GM23248 (cell line): ENCODE results near the gene CCDC34. TPM values are rescaled to one million over a fixed set of nuclear protein-coding genes. Genes with fewer than 3 reads are reported as not detected.

ENCODE experiments used
- DNase-seq: peaks from one replicate; pipeline ENCODE4 v3.0.0-alpha.2; 2015
- H2AFZ ChIP-seq: fragments of 200-600 bp; sonication (generic); 2 replicates; pipeline ENCODE4 v1.6.1; 2016; ENCODE audit warnings: antibody characterized with exemption
- H3F3A ChIP-seq: fragments of 200-600 bp; sonication (generic); 2 replicates; pipeline ENCODE4 v1.6.1; 2016; ENCODE audit warnings: mild to moderate bottlenecking, antibody characterized with exemption, mixed run types; ENCODE audit not compliant: insufficient read depth
- H3K27ac ChIP-seq: fragments of 200-600 bp; sonication (generic); 2 replicates; pipeline ENCODE4 v1.5.1; 2016; ENCODE audit warnings: mild to moderate bottlenecking
- H3K27me3 ChIP-seq: fragments of 200-600 bp; sonication (generic); replicated peaks from 2 replicates; pipeline ENCODE4 v1.6.1; 2016; ENCODE audit warnings: mild to moderate bottlenecking; ENCODE audit not compliant: insufficient read depth
- H3K36me3 ChIP-seq: fragments of 200-600 bp; sonication (generic); 2 replicates; pipeline ENCODE4 v1.6.1; 2016; ENCODE audit warnings: low read depth, mild to moderate bottlenecking
- H3K4me1 ChIP-seq: fragments of 200-600 bp; sonication (generic); 2 replicates; pipeline ENCODE4 v1.6.1; 2016; ENCODE audit warnings: mild to moderate bottlenecking; ENCODE audit not compliant: insufficient read depth
- H3K4me2 ChIP-seq: fragments of 200-600 bp; sonication (generic); one replicate; pipeline ENCODE4 v1.6.1; 2016; ENCODE audit warnings: mild to moderate bottlenecking; ENCODE audit not compliant: unreplicated experiment
- H3K4me3 ChIP-seq: fragments of 200-600 bp; sonication (generic); 2 replicates; pipeline ENCODE4 v1.5.1; 2016; ENCODE audit warnings: mild to moderate bottlenecking
- H3K79me2 ChIP-seq: fragments of 200-600 bp; sonication (generic); 2 replicates; pipeline ENCODE4 v1.6.1; 2016; ENCODE audit warnings: mild to moderate bottlenecking; ENCODE audit not compliant: insufficient read depth
- H3K9ac ChIP-seq: fragments of 200-600 bp; sonication (generic); 2 replicates; pipeline ENCODE4 v1.6.1; 2016; ENCODE audit warnings: mild to moderate bottlenecking
- H3K9me2 ChIP-seq: fragments of 200-600 bp; sonication (generic); 2 replicates; pipeline ENCODE4 v1.6.1; 2016; ENCODE audit warnings: mixed run types, mild to moderate bottlenecking, moderate library complexity; ENCODE audit not compliant: insufficient read depth
- H3K9me3 ChIP-seq: fragments of 200-600 bp; sonication (generic); one replicate; pipeline ENCODE4 v1.6.1; 2017; ENCODE audit warnings: low read depth
- H4K20me1 ChIP-seq: fragments of 200-600 bp; sonication (generic); 2 replicates; pipeline ENCODE4 v1.6.0; 2016; ENCODE audit not compliant: insufficient read depth
- EZH2 ChIP-seq: fragments of 200-600 bp; sonication (generic); IDR thresholded peaks from 2 replicates; pipeline ENCODE4 v1.6.1; 2018; ENCODE audit warnings: antibody characterized with exemption, mild to moderate bottlenecking; ENCODE audit not compliant: insufficient read depth, poor library complexity, severe bottlenecking
- EZH2phosphoT487 ChIP-seq: fragments of 200-600 bp; sonication (generic); IDR thresholded peaks from 2 replicates; pipeline ENCODE4 v1.6.1; 2018; ENCODE audit warnings: antibody characterized with exemption, moderate library complexity, mild to moderate bottlenecking, low read depth; ENCODE audit not compliant: insufficient read depth
- WGBS, 2 experiments: methylation state at CpG; one replicate each; pipeline ENCODE4 v1.1.6; 2015 to 2017; ENCODE audit warnings: low lambda C conversion rate in 2 of 2, low coverage in 1 of 2; ENCODE audit errors: missing lambda C conversion rate in 2 of 2; 5-methylcytosine and 5-hydroxymethylcytosine counted together
- in situ Hi-C: fragments of 300-500 bp; cut with MboI; formaldehyde crosslinking; loops from 2 replicates; pipeline ENCODE4 v1.15.0; 2020
- polyA plus RNA-seq: library from polyadenylated mRNA; unstranded; fragments of >200 nt; fragmentation: Nextera tagmentation; extraction: Ambion mirVana; gene quantifications from 2 replicates; pipeline ENCODE4 v1.2.1, GENCODE V29; 2016
- total RNA-seq: library from RNA; depleted of rRNA; stranded (reverse); fragments of >200 nt; shearing (Covaris generic); gene quantifications from 2 replicates; pipeline ENCODE4 v1.2.3, GENCODE V29; 2014; rRNA removed

CCDC34 gene
- total RNA-seq = 3.9 and 5.7 TPM in 2 replicates
- polyA plus RNA-seq = 7.8 and 8.1 TPM in 2 replicates

- Histone ChIP-seq H3K79me2 (no peaks in the 10 kb centered on the region; the same call in 1 of the 2 replicates), H3K4me2 (peak within 1 kb of the TSS; percentile 98), H3K9me2 (no peaks in the 10 kb centered on the region), H4K20me1 (no peaks in the 10 kb centered on the region), H2AFZ (peak within 1 kb of the TSS; percentile 94), H3K36me3 (peaks cover 13% of the 10 kb centered on the region; the same call in 1 of the 2 replicates), H3K4me1 (peaks cover 17% of the 10 kb centered on the region), H3F3A (peaks cover 10% of the 10 kb centered on the region; the same call in 1 of the 2 replicates), H3K27ac (peak within 1 kb of the TSS; percentile 48), H3K9ac (peak within 1 kb of the TSS; percentile 84), H3K27me3 (no peaks in the 10 kb centered on the region), H3K4me3 (peak within 1 kb of the TSS; percentile 86), H3K9me3 (no peaks in the 10 kb centered on the region)
- no peak for TF ChIP-seq EZH2
- in situ Hi-C loops = no loop called here
- 0 to 1% methylated on average over 51 to 57 of the region's 57 CpGs for WGBS, 2 experiments
- DNase-seq = peak; percentile 98
These were observed at the start of gene CCDC34 for GRCh38 chr11:27362749-27363575. Gene CCDC34 (minus strand): TSS chr11:27363215. CDS start chr11:27363194, 21 bp downstream.

- Histone ChIP-seq H4K20me1 (no peaks in the 10 kb centered on the region), H3K9me2 (no peaks in the 10 kb centered on the region), H2AFZ (no peak overlapping the region), H3K4me3 (no peak overlapping the region), H3K79me2 (peaks cover 67% of the 10 kb centered on the region), H3K27me3 (no peaks in the 10 kb centered on the region), H3K36me3 (0 out of 2 replicates have a peak, but pooled peaks cover 4% of the 10 kb centered on the region), H3K4me2 (no peak overlapping the region), H3K9me3 (no peaks in the 10 kb centered on the region), H3K27ac (no peak overlapping the region), H3F3A (no peaks in the 10 kb centered on the region), H3K4me1 (0 out of 2 replicates have a peak, but pooled peaks cover 4% of the 10 kb centered on the region), H3K9ac (no peak overlapping the region)
- TF ChIP-seq EZH2 = no peak
- no peak for TF ChIP-seq EZH2phosphoT487
- DNase-seq = no peak
- in situ Hi-C loops = no loop called here
These were observed 49.2 kb upstream of the CCDC34 start for GRCh38 chr11:27412192-27412691.

GRCh38 chr11:27411328-27411727, 48.3 kb upstream of the CCDC34 start:
- no peaks in the 10 kb centered on the region for H3K27me3 ChIP-seq
- H3F3A ChIP-seq = no peaks in the 10 kb centered on the region
- DNase-seq = no peak
- H4K20me1 ChIP-seq = no peaks in the 10 kb centered on the region
- H3K27ac ChIP-seq = no peak overlapping the region
- H3K4me3 ChIP-seq = no peak overlapping the region
- in situ Hi-C loops = no loop called here
- TF ChIP-seq EZH2 = no peak
- no peak for TF ChIP-seq EZH2phosphoT487
- H3K9me2 ChIP-seq = no peaks in the 10 kb centered on the region
- no peaks in the 10 kb centered on the region for H3K9me3 ChIP-seq
- H3K4me1 ChIP-seq = 0 out of 2 replicates have a peak, but pooled peaks cover 4% of the 10 kb centered on the region
- H2AFZ ChIP-seq = no peak overlapping the region
- peaks cover 58% of the 10 kb centered on the region for H3K79me2 ChIP-seq
- 0 out of 2 replicates have a peak, but pooled peaks cover 4% of the 10 kb centered on the region for H3K36me3 ChIP-seq
- H3K4me2 ChIP-seq = no peak overlapping the region
- H3K9ac ChIP-seq = no peak overlapping the region

- Histone ChIP-seq H4K20me1 (no peaks in the 10 kb centered on the region), H3K9ac (no peak overlapping the region), H3K27ac (no peak overlapping the region), H3K4me3 (no peak overlapping the region), H3F3A (no peaks in the 10 kb centered on the region), H2AFZ (no peak overlapping the region), H3K36me3 (0 out of 2 replicates have a peak, but pooled peaks cover 4% of the 10 kb centered on the region), H3K9me2 (no peaks in the 10 kb centered on the region), H3K4me1 (0 out of 2 replicates have a peak, but pooled peaks cover 4% of the 10 kb centered on the region), H3K9me3 (no peaks in the 10 kb centered on the region), H3K27me3 (no peaks in the 10 kb centered on the region), H3K4me2 (no peak overlapping the region), H3K79me2 (peaks cover 55% of the 10 kb centered on the region)
- in situ Hi-C loops = no loop called here
- 13 to 36% methylated on average over 1 of the region's 1 CpG for WGBS, 2 experiments
- TF ChIP-seq EZH2 = no peak
- no peak for TF ChIP-seq EZH2phosphoT487
- no peak for DNase-seq
These were observed 47.3 kb upstream of the CCDC34 start for GRCh38 chr11:27410272-27410671.
